Stimulated activated CD4-positive, alpha-beta T cell treated with anti-CD3 and anti-CD28 coated beads, TNF-alpha, amount 100 ng/mL, for 24 hours (primary cell): Measurements from ENCODE around the gene RUNX1.
"Not testable (repeated sequence)": the region's sequence is repeated elsewhere in the genome, so short reads cannot be mapped to it uniquely, and the experiment has no call there.

Experiments
- DNase-seq, 3 experiments: peaks; one replicate each; pipeline ENCODE4 v3.0.0-alpha.2; 2020; ENCODE audit warnings: low read depth in 3 of 3

Gene RUNX1

DNA sequence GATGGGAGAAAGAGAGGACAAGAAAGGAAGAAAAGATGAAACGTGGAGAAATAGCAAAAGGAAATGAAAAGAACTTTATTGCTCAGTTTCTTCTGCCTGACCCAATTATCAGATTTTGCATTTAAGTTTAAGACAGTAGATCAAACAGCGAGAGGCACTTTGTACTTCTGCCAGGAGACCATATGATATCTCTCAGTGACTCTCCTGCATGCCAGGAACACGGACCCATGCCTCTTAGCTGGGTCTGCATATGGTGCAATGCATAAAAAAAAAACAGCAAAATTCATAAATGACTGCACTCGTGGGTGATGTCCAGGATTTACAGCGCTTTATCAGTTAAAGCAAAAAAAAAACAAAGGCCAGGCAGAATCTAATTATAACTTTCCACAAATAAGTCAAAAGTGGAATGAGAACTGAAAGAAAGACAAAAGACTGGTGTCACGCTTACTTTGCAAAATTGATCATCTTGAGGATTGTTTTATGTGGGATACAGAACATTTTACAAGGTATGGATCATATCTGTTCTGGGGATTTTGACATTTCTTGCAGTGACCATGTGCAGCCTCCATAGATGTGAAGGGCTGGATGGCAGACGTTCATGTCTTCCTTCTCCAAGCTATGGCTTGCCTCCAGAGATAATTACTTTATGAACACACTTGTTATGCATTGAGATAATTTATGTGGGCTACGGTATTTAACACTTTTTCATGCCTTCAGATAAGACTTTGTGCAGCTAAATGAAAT lies 79.5 kb downstream of the RUNX1 start:
- DNase-seq, result no peak

GRCh38 chr21:34968414-34969333 lies 80.4 kb downstream of the RUNX1 start:
- no peak for DNase-seq

DNA sequence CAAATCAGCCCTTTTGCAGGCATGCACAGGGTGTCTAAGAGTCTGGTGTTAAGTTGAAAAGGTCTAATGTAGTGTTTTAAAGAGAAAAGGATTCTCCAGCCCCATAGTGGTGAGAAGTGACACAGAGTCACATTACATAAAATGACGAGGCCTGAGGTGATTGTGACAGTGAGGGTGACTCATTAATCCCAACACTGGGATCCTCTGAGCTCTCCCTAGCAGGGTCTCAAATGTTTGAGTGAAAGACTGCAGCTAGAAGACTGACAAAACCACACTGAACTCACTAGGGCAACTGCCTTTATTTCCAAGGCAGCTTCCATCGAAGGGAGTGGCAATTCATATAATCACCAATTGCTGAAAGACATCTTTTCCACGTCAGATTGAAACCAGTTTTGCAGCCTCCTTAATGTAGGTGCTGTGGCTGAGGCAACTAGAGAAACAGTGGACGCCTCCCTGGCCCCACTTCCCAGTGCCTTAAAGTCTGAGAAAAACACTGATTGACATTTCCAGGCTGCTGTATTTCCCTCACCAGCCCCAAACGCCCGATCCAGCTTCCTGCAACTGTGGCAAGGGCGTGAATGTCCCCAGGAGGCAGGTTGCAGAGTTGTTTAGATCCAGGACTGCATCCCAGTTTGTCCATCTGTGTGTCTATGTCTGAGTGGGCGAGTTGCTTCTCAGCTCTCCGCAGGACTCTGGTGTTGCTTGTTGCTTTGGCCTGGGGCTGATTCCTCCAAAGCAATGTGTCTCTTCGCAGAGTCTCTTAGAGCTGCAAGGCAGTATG lies 81.4 kb downstream of the RUNX1 start:
- DNase-seq, result no peak

DNA sequence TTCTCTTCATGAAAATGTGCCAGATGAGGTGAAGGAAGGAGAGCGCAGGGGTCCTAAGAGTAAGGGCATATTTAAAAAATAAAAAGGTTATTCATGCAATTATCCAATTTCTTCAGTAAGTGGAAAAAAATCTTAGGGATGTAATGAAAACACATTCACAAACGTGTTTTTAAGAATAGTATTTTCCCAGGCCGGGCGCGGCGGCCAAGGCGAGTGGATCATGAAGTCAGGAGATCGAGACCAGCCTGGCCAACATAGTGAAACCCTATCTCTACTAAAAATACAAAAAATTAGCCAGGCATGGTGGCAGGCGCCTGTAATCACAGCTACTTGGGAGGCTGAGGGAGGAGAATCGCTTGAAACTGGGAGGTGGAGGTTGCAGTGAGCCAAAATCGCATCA lies 82.2 kb downstream of the RUNX1 start:
- DNase-seq, result not testable (repeated sequence)

DNA sequence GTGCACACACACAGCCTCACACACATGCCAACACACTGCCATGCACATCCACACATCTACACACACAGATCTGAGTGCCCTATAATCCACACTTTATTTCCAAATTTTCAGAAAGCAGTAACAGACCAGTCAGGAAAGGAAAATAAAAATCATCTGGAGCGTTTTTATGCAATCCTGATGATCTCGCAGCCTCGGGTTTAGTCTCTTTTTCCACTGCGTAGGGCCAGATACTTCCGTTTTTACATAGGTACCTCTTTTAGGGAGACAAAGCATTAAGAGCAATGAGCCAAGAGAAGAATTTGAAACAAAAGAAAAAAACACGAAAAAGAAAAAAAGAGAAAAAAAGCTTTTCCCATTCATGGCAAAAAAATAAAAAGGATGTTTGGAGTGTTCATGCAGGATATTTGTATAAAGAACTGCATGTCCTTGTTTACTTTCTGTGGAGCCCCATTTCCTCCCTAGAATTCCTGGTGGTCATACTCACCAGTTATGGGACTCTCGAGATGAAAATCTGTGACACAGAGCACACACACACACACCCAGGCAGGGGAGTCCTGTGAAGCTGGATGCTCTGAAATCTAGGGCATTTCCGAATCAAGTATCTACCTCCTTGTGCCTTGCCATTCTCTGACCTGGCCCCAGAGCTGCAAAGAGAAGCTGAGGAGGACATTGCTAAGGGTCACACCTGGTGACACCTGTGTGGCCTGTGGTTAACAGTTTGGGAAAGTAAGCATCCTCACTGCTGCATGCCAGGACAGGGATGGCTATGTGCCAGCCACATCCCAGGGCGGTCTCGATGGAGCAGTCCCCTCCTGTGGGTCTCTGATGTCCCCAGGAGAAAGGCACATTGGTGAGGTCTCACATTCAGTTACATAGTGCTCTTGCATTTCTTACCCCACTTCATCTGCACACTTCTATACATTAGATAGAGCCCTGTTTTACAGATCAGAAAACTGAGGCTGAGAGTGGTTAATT lies 83.6 kb downstream of the RUNX1 start:
- DNase-seq, result no peak

GRCh38 chr21:34962586-34963222 lies 86.4 kb downstream of the RUNX1 start:
- DNase-seq, result no peak

DNA sequence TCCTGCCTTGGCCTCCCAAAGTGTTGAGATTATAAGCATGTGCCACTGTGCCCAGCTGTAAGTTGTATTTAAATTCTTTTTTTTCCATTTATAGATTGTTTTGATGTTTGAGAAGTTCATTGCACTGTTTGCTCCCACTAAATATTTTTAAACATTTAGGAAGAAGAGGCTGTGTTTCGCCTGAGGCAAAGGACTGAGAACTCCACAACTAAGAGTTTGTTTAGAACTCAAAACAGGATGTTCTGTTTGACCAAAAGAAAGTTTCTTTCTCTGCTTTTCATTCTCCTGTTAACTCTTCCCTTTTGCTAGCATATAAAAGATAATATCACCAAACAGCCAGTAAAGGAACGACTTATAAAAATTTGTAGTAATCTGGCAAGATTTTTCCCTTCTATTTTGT lies 87.0 kb downstream of the RUNX1 start:
- DNase-seq, result no peak

- no peak for DNase-seq
Observed at GRCh38 chr21:34960687-34961086, 88.4 kb downstream of the RUNX1 start.

DNA sequence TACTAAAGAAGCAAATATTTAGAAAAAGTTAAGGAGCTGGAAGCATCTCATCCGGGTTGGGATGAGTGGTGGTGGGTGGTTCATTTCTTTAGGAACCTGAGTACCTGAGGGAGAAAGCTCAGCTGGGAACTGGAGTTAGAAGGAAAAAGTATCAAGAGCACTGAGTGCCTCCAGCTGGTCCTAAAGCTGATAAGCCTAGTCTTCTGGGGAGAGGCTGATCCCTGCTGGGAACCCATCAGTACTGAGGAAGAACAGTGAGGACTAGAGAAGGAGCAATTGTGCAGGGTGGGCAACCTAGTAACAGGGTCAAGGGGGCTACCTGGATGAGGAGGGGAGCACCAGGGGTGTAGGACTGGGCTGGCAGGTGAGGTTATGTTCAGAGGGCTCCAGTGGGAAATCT lies 89.5 kb downstream of the RUNX1 start:
- DNase-seq, result no peak

DNA sequence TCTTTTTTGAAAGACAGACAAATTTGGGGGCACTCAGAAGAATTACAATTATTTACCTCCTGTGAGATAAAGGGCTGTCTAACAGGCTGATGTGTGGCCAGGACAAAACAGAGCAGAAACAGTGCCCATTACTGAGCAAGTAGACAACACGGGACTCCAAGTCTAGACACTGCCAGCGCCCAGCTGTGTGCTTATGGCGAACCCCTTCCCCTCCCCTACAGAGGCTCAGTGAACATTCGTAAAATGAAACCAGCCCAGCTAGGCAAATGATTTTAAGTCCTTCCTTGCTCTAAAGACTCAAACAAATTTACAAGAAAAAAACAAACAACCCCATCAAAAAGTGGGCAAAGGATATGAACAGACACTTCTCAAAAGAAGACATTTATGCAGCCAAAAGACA lies 91.1 kb downstream of the RUNX1 start:
- no peak for DNase-seq

GRCh38 chr21:34956416-34957316 lies 92.4 kb downstream of the RUNX1 start:
- no peak for DNase-seq

- DNase-seq, result no peak
Observed at GRCh38 chr21:34953950-34954349, 95.2 kb downstream of the RUNX1 start.

DNA sequence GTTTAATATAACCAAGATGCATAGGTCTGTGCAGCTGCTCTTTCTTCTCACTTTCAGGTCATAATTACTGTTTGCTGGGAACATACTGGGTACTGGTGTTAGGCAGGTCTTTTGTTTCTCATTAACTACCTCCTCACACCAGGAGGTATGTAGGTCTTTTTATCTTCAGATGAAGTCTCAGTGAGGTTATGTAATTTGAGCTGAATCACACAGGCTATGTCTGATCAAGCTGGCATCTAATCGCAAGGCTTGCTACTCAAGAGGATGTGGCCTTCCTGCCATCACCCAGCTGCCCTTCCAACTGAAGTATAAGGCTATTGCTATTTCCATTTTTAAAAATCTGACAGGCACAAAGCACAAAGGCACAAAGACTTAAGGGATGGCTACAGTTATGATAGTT lies 96.4 kb downstream of the RUNX1 start:
- DNase-seq, result no peak

GRCh38 chr21:34951868-34952267 lies 97.2 kb downstream of the RUNX1 start:
- DNase-seq, result not testable (repeated sequence)

- no peak for DNase-seq
Observed at GRCh38 chr21:34950980-34951379, 98.1 kb downstream of the RUNX1 start.

DNA sequence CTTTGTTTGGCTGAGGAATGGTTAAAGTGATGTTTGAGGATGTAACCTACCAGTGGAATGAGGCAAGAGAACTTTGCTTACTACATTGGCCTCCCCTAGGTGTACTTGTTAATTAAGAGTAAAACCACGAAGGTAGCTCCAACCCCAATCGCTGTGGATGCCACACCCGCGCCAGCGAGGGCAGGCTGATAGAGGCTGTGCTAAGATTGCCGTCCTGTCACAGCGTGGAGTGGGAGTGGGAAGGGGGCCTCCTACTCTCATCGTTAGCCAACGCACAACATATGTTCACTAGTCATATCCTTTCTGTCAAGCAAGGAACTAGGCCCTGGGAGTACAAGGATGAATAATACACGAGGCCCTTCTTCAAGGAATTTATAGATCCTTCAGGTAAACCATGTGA lies 99.6 kb downstream of the RUNX1 start:
- DNase-seq, result no peak

GRCh38 chr21:34949030-34949429 lies 100.1 kb downstream of the RUNX1 start:
- DNase-seq, result no peak

GRCh38 chr21:34948157-34948556 lies 100.9 kb downstream of the RUNX1 start:
- no peak for DNase-seq

DNA sequence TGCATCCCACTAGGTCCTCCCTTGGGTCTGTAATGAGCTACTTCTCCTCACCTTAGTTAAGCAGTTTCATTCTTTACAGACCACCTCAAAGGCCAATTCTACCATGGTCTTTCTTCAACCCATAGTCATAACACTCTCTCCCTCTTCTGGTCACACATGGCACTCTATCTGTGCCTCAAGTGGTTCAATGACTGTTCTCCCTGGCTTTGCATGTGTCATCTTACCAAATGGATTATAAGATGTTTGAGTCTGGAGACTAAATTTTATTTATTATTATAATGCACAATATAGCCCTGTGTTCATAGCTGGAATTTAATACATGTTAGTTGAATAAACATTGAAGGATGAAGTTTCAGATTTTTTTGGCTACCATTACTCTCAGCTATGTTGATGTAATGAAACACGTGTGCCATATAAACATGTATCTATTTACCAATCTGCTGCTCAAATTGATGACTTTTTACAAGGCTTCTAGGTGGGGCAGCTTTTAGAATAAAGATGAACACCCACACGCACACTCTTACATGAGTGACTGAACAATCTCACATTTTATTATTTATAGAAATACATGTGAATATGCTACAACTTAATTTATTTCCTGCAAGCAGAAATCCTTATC lies 102.1 kb downstream of the RUNX1 start:
- no peak for DNase-seq
